Neutrophil (primary cell): Measurements from ENCODE around the gene FCRL5.

Source experiments
- H3K27ac ChIP-seq: fragments of 200-600 bp; sonication (generic); 2 replicates; pipeline ENCODE4 v1.5.1; 2016; ENCODE audit warnings: mild to moderate bottlenecking, moderate library complexity
- H3K27me3 ChIP-seq: fragments of 200-600 bp; sonication (generic); 2 replicates; pipeline ENCODE4 v1.6.0; 2016; ENCODE audit warnings: mild to moderate bottlenecking
- H3K36me3 ChIP-seq: fragments of 200-600 bp; sonication (generic); 2 replicates; pipeline ENCODE4 v1.5.1; 2017
- H3K4me1 ChIP-seq, 2 experiments: fragments of 200-600 bp in 1 of 2; sonication (generic) in 1 of 2; 1 replicate in 1 of 2; 2 replicates in 1 of 2; pipeline versions ENCODE4 v1.5.1 to v1.6.1; 2013 to 2016; ENCODE audit warnings: low read depth in 1 of 2, low read length in 1 of 2, mild to moderate bottlenecking in 1 of 2, moderate library complexity in 1 of 2; ENCODE audit not compliant: control insufficient read depth in 1 of 2, insufficient read depth in 1 of 2
- H3K4me3 ChIP-seq, 2 experiments: fragments of 200-600 bp in 1 of 2; sonication (generic) in 1 of 2; 1 replicate in 1 of 2; 2 replicates in 1 of 2; pipeline ENCODE4 v1.5.1; 2013 to 2016; ENCODE audit warnings: low read depth in 1 of 2, low read length in 1 of 2, mild to moderate bottlenecking in 1 of 2, moderate library complexity in 1 of 2
- H3K9me3 ChIP-seq: fragments of 200-600 bp; sonication (generic); 2 replicates; pipeline ENCODE4 v1.5.1; 2016
- TF ChIP-seq, protein P1 (sequence below): fragments of 200-600 bp; sonication (generic); IDR thresholded peaks from 2 replicates; pipeline ENCODE4 v1.5.1; 2016; ENCODE audit warnings: antibody characterized with exemption

The FCRL5 gene

DNA sequence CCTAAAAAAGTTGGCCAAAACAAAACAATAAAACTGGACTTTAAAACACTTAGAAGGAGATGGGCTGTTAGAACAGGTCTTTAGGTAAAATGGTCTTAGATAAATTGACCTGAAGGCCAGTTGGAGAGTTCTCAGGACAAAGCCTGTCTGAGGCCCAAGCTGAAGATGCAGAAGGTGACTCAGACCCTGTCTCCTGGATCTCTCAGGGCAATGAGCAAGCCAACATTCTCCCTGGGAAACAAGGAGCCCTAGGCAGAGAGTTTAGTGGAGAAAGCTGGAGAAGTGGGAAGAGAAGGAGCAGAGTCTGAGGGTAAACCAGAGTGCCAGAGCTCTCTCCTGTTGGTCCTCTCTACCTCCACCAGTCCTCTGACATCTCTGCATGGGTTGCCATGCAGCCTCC lies 70.1 kb downstream of the FCRL5 start:
- Histone ChIP-seq H3K27me3 (no peaks in the 10 kb centered on the region), H3K27ac (no peak overlapping the region), H3K4me3 (no peak overlapping the region), H3K9me3 (no peaks in the 10 kb centered on the region), H3K4me1 (no peaks in the 10 kb centered on the region), H3K36me3 (no peaks in the 10 kb centered on the region)
- TF ChIP-seq, protein P1, sequence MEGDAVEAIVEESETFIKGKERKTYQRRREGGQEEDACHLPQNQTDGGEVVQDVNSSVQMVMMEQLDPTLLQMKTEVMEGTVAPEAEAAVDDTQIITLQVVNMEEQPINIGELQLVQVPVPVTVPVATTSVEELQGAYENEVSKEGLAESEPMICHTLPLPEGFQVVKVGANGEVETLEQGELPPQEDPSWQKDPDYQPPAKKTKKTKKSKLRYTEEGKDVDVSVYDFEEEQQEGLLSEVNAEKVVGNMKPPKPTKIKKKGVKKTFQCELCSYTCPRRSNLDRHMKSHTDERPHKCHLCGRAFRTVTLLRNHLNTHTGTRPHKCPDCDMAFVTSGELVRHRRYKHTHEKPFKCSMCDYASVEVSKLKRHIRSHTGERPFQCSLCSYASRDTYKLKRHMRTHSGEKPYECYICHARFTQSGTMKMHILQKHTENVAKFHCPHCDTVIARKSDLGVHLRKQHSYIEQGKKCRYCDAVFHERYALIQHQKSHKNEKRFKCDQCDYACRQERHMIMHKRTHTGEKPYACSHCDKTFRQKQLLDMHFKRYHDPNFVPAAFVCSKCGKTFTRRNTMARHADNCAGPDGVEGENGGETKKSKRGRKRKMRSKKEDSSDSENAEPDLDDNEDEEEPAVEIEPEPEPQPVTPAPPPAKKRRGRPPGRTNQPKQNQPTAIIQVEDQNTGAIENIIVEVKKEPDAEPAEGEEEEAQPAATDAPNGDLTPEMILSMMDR = no peak

DNA sequence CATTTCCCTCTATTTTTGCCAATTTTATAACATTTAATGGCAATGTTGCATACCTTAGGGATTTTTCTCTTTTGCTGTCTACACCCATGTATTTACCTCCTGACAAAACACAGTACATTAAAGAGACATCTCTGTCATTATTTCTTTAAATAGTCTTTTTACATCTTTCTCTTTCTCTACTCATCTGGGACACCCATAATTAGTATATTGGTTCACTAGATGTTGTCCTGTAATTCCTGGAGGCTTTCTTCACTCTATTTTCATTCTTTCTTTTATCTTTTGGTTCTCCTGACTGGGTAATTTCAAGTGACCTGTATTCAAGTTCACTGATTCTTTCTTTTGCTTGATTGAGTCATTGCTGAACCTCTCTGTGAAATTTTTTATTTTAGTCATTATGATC lies 74.3 kb downstream of the FCRL5 start:
- TF ChIP-seq, protein P1 = no peak
- no peak overlapping the region for H3K27ac ChIP-seq
- no peaks in the 10 kb centered on the region for H3K4me1 ChIP-seq
- no peaks in the 10 kb centered on the region for H3K27me3 ChIP-seq
- H3K36me3 ChIP-seq = no peaks in the 10 kb centered on the region
- H3K4me3 ChIP-seq = no peak overlapping the region
- no peaks in the 10 kb centered on the region for H3K9me3 ChIP-seq

DNA sequence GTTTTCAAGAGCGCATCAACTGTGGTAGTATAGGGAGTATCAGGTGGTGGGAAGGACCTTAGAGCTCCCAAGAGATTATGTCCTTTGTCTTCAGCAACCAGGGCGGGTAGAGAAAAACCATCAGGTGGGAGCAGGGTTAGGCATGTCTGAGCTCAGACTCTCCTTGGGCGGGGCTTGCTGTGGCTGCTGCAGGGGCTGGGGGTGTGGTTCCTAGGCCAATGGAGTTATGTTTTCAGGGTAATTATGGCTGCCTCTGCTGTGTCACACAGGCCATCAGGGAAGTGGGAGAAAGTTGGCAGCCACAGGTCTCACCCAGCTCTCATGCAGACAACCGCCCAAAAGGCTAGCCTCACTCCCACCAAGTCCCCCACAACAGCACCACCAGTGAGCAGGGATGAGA lies 74.9 kb downstream of the FCRL5 start:
- Histone ChIP-seq H3K27ac (no peak overlapping the region), H3K4me1 (no peaks in the 10 kb centered on the region), H3K9me3 (no peaks in the 10 kb centered on the region), H3K4me3 (no peak overlapping the region), H3K36me3 (no peaks in the 10 kb centered on the region), H3K27me3 (no peaks in the 10 kb centered on the region)
- TF ChIP-seq, protein P1 = no peak

DNA sequence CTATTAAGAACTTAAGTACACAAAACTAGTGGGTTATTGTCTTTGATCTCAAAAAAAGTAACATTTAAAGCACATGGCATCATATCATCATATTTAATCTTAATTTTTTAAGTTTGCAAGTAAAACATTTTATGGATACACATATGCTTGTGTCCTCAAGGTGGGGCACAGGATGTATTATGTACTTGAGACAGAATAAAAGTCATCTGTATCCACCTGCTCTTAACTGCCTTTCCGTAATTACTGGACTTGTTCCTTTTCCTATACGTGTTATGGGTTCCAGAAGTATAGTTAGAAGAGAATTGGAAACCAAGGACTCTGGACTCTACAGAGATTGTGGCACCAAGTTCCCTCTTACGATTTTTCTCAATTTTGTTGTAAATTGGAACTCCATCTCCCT lies 79.4 kb downstream of the FCRL5 start:
- TF ChIP-seq, protein P1 = no peak
- Histone ChIP-seq H3K9me3 (no peaks in the 10 kb centered on the region), H3K36me3 (no peaks in the 10 kb centered on the region), H3K27me3 (no peaks in the 10 kb centered on the region), H3K4me1 (no peaks in the 10 kb centered on the region), H3K4me3 (no peak overlapping the region), H3K27ac (no peak overlapping the region)

DNA sequence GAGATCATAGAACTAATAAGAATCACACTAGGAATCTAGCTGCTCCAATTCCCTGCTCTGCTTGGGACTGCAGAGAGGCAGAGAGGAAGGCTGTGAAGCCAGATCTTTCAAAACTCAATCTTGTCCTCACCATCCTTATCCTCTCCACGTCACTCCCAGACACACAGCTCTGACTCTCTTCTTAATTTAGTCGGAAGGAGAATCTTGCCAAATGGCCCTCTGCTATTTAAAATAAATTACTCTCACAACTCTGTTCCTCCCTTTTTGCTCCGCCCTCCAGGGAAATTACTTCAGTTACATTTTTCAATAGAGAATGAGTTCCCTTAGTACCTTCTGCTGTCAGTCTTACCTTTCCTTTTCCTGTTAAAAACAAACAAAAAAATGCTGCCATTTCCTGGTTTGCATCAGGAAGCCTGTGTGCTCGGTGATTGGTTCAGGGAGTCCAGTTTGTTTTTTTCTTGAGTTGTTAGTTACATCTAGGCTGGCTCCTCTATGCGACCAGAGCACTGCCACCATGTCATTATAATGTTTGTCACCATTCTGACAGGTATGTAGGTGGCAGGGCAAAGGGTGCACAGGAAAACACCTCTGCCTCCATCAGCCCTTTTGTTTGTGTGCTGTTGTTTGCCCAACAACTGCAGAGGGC lies 80.1 kb downstream of the FCRL5 start:
- Histone ChIP-seq H3K4me3 (no peak overlapping the region), H3K27me3 (no peaks in the 10 kb centered on the region), H3K27ac (no peak overlapping the region), H3K9me3 (no peaks in the 10 kb centered on the region), H3K4me1 (no peaks in the 10 kb centered on the region), H3K36me3 (no peaks in the 10 kb centered on the region)
- TF ChIP-seq, protein P1 = no peak
